HG02870 (cell line): ENCODE measurements around the gene SEMA6B.

ENCODE experiments used
- ATAC-seq: cut with Tn5 transposase; IDR thresholded peaks from one replicate; pipeline ENCODE4 v1.9.1; 2021; ENCODE audit warnings: mild to moderate bottlenecking, moderate library complexity; ENCODE audit not compliant: unreplicated experiment

The SEMA6B gene

GRCh38 chr19:4512070-4512469, 47.4 kb downstream of the SEMA6B start:
- ATAC-seq: no peak

GRCh38 chr19:4511300-4512054, 48.0 kb downstream of the SEMA6B start:
- no peak for ATAC-seq

GRCh38 chr19:4510435-4511255, 48.8 kb downstream of the SEMA6B start:
- no peak for ATAC-seq

- no peak for ATAC-seq
These were observed 50.8 kb downstream of the SEMA6B start for GRCh38 chr19:4508698-4509097.

- no peak for ATAC-seq
These were observed 51.7 kb downstream of the SEMA6B start for GRCh38 chr19:4507804-4508203.

- ATAC-seq: no peak
These were observed 52.4 kb downstream of the SEMA6B start for GRCh38 chr19:4507150-4507452.

GRCh38 chr19:4506449-4507149, 52.9 kb downstream of the SEMA6B start:
- ATAC-seq: no peak

GRCh38 chr19:4505570-4506448, 53.7 kb downstream of the SEMA6B start:
- no peak for ATAC-seq

GRCh38 chr19:4504891-4505569, 54.5 kb downstream of the SEMA6B start:
- ATAC-seq: no peak

GRCh38 chr19:4504297-4504701, 55.2 kb downstream of the SEMA6B start:
- ATAC-seq: no peak

- no peak for ATAC-seq
These were observed 55.7 kb downstream of the SEMA6B start for GRCh38 chr19:4503825-4504170.

- ATAC-seq: no peak
These were observed 56.2 kb downstream of the SEMA6B start for GRCh38 chr19:4503132-4503824.

- ATAC-seq: no peak
These were observed 57.0 kb downstream of the SEMA6B start for GRCh38 chr19:4502282-4503131.

GRCh38 chr19:4501691-4502090, 57.8 kb downstream of the SEMA6B start:
- ATAC-seq: no peak

GRCh38 chr19:4500841-4501591, 58.5 kb downstream of the SEMA6B start:
- ATAC-seq: no peak

GRCh38 chr19:4499855-4500254, 59.6 kb downstream of the SEMA6B start:
- ATAC-seq: no peak

GRCh38 chr19:4499318-4499717, 60.2 kb downstream of the SEMA6B start:
- ATAC-seq: no peak

- ATAC-seq: no peak
These were observed 60.8 kb downstream of the SEMA6B start for GRCh38 chr19:4498694-4499093.
